Calu3 (cell line): ENCODE results near the gene LRP8. TPM values are rescaled to one million over a fixed set of nuclear protein-coding genes. Genes with fewer than 3 reads are reported as not detected.

Experiments
- BruUV-seq: library from RNA; stranded (reverse); fragments of 400-500 nt; replicated peaks from 2 replicates; lab custom pipeline; 2021; lab: Mats Ljungman, UMichigan
- CTCF ChIA-PET: fragments of 300-600 bp; sonication (Branson Sonifier 250); formaldehyde crosslinking; loops from one replicate; lab custom pipeline; 2022; ENCODE audit warnings: antibody characterized with exemption; lab: Charles Lee
- DNase-seq: peaks from one replicate; pipeline ENCODE4 v3.0.0; 2022
- H3K27ac Mint-ChIP-seq: one replicate; pipeline ENCODE4 v1.8.0; 2022; ENCODE audit warnings: mixed read lengths; ENCODE audit not compliant: unreplicated experiment
- H3K27me3 Mint-ChIP-seq: one replicate; pipeline ENCODE4 v1.8.0; 2022; ENCODE audit warnings: mixed read lengths; ENCODE audit not compliant: unreplicated experiment
- H3K36me3 Mint-ChIP-seq: one replicate; pipeline ENCODE4 v1.8.0; 2022; ENCODE audit warnings: mild to moderate bottlenecking, moderate library complexity, mixed read lengths; ENCODE audit not compliant: insufficient read depth, unreplicated experiment
- H3K4me1 Mint-ChIP-seq: one replicate; pipeline ENCODE4 v1.8.0; 2022; ENCODE audit warnings: mild to moderate bottlenecking, low read depth, mixed read lengths; ENCODE audit not compliant: unreplicated experiment
- H3K4me3 Mint-ChIP-seq: one replicate; pipeline ENCODE4 v1.8.0; 2022; ENCODE audit warnings: mild to moderate bottlenecking, low read depth, moderate library complexity, mixed read lengths; ENCODE audit not compliant: unreplicated experiment
- H3K9me3 Mint-ChIP-seq: one replicate; pipeline ENCODE4 v1.8.0; 2022; ENCODE audit warnings: low read depth, mixed read lengths; ENCODE audit not compliant: unreplicated experiment
- intact Hi-C: fragments of 100-400 bp; cut with micrococcal nuclease; formaldehyde crosslinking; loops from one replicate; pipeline ENCODE4 v1.10.0; 2022; ENCODE audit not compliant: unreplicated experiment
- total RNA-seq: library from RNA; stranded (reverse); gene quantifications from 2 replicates; pipeline ENCODE4 v1.2.3, GENCODE V29; 2022
- TF ChIP-seq, protein P1 (sequence below): fragments of 200-600 bp; IDR thresholded peaks from one replicate; pipeline ENCODE4 v1.8.0; 2022; ENCODE audit warnings: antibody characterized with exemption; ENCODE audit not compliant: unreplicated experiment

LRP8 gene
- total RNA-seq, 1 experiment from 2014 or later, result 104 TPM

- Mint-ChIP-seq H3K4me3 (peak overlapping the region; percentile 87), H3K9me3 (no peaks in the 10 kb centered on the region), H3K4me1 (peaks cover 40% of the 10 kb centered on the region), H3K36me3 (peaks cover 27% of the 10 kb centered on the region), H3K27me3 (no peaks in the 10 kb centered on the region), H3K27ac (peak overlapping the region; percentile 86)
- intact Hi-C loops, result loop anchor here (5.0 kb wide), 1 partner anchor 496 kb away; no protein-coding TSS in a partner anchor
- BruUV-seq, result no TSS peak
- CTCF ChIA-PET, result no interaction called here
- no peak for DNase-seq
- TF ChIP-seq, protein P1, sequence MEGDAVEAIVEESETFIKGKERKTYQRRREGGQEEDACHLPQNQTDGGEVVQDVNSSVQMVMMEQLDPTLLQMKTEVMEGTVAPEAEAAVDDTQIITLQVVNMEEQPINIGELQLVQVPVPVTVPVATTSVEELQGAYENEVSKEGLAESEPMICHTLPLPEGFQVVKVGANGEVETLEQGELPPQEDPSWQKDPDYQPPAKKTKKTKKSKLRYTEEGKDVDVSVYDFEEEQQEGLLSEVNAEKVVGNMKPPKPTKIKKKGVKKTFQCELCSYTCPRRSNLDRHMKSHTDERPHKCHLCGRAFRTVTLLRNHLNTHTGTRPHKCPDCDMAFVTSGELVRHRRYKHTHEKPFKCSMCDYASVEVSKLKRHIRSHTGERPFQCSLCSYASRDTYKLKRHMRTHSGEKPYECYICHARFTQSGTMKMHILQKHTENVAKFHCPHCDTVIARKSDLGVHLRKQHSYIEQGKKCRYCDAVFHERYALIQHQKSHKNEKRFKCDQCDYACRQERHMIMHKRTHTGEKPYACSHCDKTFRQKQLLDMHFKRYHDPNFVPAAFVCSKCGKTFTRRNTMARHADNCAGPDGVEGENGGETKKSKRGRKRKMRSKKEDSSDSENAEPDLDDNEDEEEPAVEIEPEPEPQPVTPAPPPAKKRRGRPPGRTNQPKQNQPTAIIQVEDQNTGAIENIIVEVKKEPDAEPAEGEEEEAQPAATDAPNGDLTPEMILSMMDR, result no peak
These were observed 129.6 kb downstream of the LRP8 start for GRCh38 chr1:53198241-53198651.

- H3K4me1 Mint-ChIP-seq, result peaks cover 42% of the 10 kb centered on the region
- peaks cover 23% of the 10 kb centered on the region for H3K36me3 Mint-ChIP-seq
- CTCF ChIA-PET, result no interaction called here
- H3K9me3 Mint-ChIP-seq, result no peaks in the 10 kb centered on the region
- intact Hi-C loops, result loop anchor here (5.0 kb wide), 1 partner anchor 495 kb away; no protein-coding TSS in a partner anchor
- TSS peak; percentile 39 for BruUV-seq
- H3K27me3 Mint-ChIP-seq, result no peaks in the 10 kb centered on the region
- TF ChIP-seq, protein P1, result no peak
- H3K4me3 Mint-ChIP-seq, result peak overlapping the region; percentile 87
- H3K27ac Mint-ChIP-seq, result peak overlapping the region; percentile 86
- no peak for DNase-seq
These were observed 130.3 kb downstream of the LRP8 start for GRCh38 chr1:53197291-53198200.

GRCh38 chr1:53196485-53197290, 131.2 kb downstream of the LRP8 start, which contains the start of gene CPT2:
CPT2 (plus strand) TSS chr1:53196824; CDS start chr1:53196944, 120 bp downstream.
- H3K36me3 Mint-ChIP-seq, result peaks cover 22% of the 10 kb centered on the region
- H3K27me3 Mint-ChIP-seq, result no peaks in the 10 kb centered on the region
- H3K9me3 Mint-ChIP-seq, result no peaks in the 10 kb centered on the region
- peak; percentile 93 for DNase-seq
- peak within 1 kb of the TSS; percentile 87 for H3K4me3 Mint-ChIP-seq
- no TSS peak for BruUV-seq
- peak within 1 kb of the TSS; percentile 86 for H3K27ac Mint-ChIP-seq
- TF ChIP-seq, protein P1, result no peak
- H3K4me1 Mint-ChIP-seq, result peaks cover 42% of the 10 kb centered on the region
- intact Hi-C loops, result loop anchor here (5.0 kb wide), 1 partner anchor 494 kb away; no protein-coding TSS in a partner anchor
- CTCF ChIA-PET, result no interaction called here

DNA sequence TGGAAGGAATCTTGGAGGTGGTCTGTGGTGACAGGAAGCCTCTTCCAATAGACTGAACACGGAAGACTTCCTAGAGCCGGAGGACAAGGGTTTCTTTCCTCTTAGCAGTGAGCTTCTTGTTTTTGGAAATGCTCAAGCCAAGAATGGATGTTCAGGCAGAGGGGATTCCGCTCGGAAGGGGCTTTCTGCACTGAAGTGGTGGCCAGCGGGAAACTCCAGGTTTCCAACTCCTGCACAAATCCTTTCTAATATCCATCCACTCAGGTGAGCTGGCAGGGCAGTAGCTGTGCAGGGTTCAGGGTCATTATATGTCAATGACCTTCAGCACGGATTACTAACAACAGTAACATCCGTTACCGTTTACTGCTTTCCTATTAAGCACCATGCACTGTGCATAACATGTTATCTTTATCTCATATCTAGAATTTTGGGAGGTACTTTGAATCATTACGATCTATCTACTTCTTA, 131.8 kb downstream of the LRP8 start:
- no peaks in the 10 kb centered on the region for H3K27me3 Mint-ChIP-seq
- intact Hi-C loops, result loop anchor here (5.0 kb wide), 1 partner anchor 494 kb away; no protein-coding TSS in a partner anchor
- H3K4me1 Mint-ChIP-seq, result peaks cover 42% of the 10 kb centered on the region
- peaks cover 22% of the 10 kb centered on the region for H3K36me3 Mint-ChIP-seq
- DNase-seq, result no peak
- BruUV-seq, result no TSS peak
- H3K9me3 Mint-ChIP-seq, result no peaks in the 10 kb centered on the region
- peak overlapping the region; percentile 87 for H3K4me3 Mint-ChIP-seq
- TF ChIP-seq, protein P1, result no peak
- peak overlapping the region; percentile 52 for H3K27ac Mint-ChIP-seq
- CTCF ChIA-PET, result no interaction called here
